Measurements from ENCODE around the gene CCDC91.

DNA sequence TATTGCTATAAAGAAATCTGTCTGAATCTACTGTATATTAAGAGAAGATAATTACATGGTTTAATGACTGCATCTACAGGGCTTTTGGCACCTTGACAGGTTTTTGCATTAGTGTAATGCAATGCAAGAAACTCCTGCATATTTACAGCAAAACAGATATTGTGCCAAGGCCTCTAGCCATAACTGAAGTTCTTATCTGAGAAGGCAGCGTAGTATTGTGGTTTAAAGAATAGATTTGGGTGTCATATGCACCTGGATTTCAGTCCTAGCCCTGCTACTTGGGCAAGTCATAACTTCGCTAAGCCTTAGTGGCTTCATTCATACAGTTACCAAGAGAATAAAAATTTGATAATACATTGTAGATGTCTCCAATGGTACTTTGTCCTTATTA, 350.1 kb downstream of the CCDC91 start:
- TF ChIP-seq, protein P1, sequence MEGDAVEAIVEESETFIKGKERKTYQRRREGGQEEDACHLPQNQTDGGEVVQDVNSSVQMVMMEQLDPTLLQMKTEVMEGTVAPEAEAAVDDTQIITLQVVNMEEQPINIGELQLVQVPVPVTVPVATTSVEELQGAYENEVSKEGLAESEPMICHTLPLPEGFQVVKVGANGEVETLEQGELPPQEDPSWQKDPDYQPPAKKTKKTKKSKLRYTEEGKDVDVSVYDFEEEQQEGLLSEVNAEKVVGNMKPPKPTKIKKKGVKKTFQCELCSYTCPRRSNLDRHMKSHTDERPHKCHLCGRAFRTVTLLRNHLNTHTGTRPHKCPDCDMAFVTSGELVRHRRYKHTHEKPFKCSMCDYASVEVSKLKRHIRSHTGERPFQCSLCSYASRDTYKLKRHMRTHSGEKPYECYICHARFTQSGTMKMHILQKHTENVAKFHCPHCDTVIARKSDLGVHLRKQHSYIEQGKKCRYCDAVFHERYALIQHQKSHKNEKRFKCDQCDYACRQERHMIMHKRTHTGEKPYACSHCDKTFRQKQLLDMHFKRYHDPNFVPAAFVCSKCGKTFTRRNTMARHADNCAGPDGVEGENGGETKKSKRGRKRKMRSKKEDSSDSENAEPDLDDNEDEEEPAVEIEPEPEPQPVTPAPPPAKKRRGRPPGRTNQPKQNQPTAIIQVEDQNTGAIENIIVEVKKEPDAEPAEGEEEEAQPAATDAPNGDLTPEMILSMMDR (optimal IDR thresholded peaks at IDR 0.05 in 1 of 3, IDR thresholded peaks at IDR 0.05 in 1 of 3, conservative IDR thresholded peaks at IDR 0.05 in 1 of 3; ENCODE audit: extremely low read depth in 1 of 3, insufficient read depth in 2 of 3, low read length in 3 of 3), result no peak
- no peak for TF ChIP-seq EZH2 (IDR thresholded peaks at IDR 0.05; ENCODE audit: low read length)
